ENCODE results near the gene SPEM3.

DNA sequence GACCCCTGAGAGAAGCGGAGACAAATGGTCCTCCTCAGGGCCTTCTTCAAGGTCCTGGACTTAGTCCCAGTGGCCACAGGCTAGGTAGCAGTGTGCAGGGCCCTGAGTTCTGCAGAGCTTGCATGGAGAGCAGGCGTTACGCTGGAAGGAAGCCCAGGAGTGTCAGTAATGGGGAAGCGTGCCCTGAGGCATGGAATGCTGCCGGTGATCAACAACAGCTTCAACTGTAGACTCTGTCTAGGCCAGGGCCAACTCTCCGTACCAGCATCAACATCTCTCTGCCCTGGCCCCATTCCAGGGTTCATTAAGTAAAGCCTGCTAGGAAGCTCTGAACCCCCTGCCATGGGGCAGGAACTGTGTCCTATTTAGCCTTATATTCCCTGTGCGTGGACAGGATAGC, 48.3 kb upstream of the SPEM3 start:
- TF ChIP-seq, protein P1, sequence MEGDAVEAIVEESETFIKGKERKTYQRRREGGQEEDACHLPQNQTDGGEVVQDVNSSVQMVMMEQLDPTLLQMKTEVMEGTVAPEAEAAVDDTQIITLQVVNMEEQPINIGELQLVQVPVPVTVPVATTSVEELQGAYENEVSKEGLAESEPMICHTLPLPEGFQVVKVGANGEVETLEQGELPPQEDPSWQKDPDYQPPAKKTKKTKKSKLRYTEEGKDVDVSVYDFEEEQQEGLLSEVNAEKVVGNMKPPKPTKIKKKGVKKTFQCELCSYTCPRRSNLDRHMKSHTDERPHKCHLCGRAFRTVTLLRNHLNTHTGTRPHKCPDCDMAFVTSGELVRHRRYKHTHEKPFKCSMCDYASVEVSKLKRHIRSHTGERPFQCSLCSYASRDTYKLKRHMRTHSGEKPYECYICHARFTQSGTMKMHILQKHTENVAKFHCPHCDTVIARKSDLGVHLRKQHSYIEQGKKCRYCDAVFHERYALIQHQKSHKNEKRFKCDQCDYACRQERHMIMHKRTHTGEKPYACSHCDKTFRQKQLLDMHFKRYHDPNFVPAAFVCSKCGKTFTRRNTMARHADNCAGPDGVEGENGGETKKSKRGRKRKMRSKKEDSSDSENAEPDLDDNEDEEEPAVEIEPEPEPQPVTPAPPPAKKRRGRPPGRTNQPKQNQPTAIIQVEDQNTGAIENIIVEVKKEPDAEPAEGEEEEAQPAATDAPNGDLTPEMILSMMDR (IDR thresholded peaks at IDR 0.05) = no peak
- TF ChIP-seq POLR2A (IDR thresholded peaks at IDR 0.05) = no peak
